Neural cell (in vitro differentiated cells): ENCODE measurements around the gene CYP39A1. TPM values are rescaled to one million over a fixed set of nuclear protein-coding genes. Genes with fewer than 3 reads are reported as not detected.

Source experiments
- H2AFZ ChIP-seq: fragments of 200-600, 300-800 bp; sonication (generic), shearing (Covaris generic); 2 replicates; pipeline ENCODE4 v1.6.0; 2014; ENCODE audit warnings: low read depth, mild to moderate bottlenecking, antibody characterized with exemption, low read length, moderate library complexity
- H3F3A ChIP-seq: fragments of 200-600 bp; shearing (Covaris generic); 2 replicates; pipeline ENCODE4 v1.6.1; 2016; ENCODE audit warnings: mild to moderate bottlenecking, moderate library complexity, mixed read lengths, antibody characterized with exemption, low read length; ENCODE audit not compliant: insufficient read depth, poor library complexity, severe bottlenecking
- H3K27ac ChIP-seq: fragments of 200-600, 300-800 bp; sonication (generic), shearing (Covaris generic); 2 replicates; pipeline ENCODE4 v1.5.1; 2014; ENCODE audit warnings: mild to moderate bottlenecking, low read length, moderate library complexity
- H3K27me3 ChIP-seq: fragments of 300-800, 200-600 bp; sonication (generic), shearing (Covaris generic); 2 replicates; pipeline ENCODE4 v1.6.0; 2014; ENCODE audit warnings: mild to moderate bottlenecking, low read depth, low read length, moderate library complexity; ENCODE audit not compliant: insufficient read depth
- H3K36me3 ChIP-seq: fragments of 300-800, 200-600 bp; sonication (generic), shearing (Covaris generic); 2 replicates; pipeline ENCODE4 v1.5.1; 2014; ENCODE audit warnings: mild to moderate bottlenecking, antibody characterized with exemption, low read length, moderate library complexity; ENCODE audit not compliant: insufficient read depth
- H3K4me2 ChIP-seq: fragments of 300-800, 200-600 bp; sonication (generic), shearing (Covaris generic); 2 replicates; pipeline ENCODE4 v1.6.0; 2014; ENCODE audit warnings: mild to moderate bottlenecking, low read length
- H3K4me3 ChIP-seq: fragments of 300-800, 200-600 bp; sonication (generic), shearing (Covaris generic); 2 replicates; pipeline ENCODE4 v1.5.1; 2014; ENCODE audit warnings: mild to moderate bottlenecking, low read length, moderate library complexity
- H3K79me2 ChIP-seq: fragments of 200-600 bp; shearing (Covaris generic); replicated peaks from 2 replicates; pipeline ENCODE4 v1.6.0; 2014; ENCODE audit warnings: mild to moderate bottlenecking, low read length, moderate library complexity; ENCODE audit not compliant: insufficient read depth
- H3K9ac ChIP-seq: fragments of 300-800, 200-600 bp; sonication (generic), shearing (Covaris generic); 2 replicates; pipeline ENCODE4 v1.6.1; 2016; ENCODE audit warnings: mild to moderate bottlenecking, low read length, mixed read lengths
- H3K9me2 ChIP-seq: fragments of 200-600 bp; shearing (Covaris generic); 2 replicates; pipeline ENCODE4 v1.6.1; 2016; ENCODE audit warnings: mild to moderate bottlenecking, low read length, mixed read lengths; ENCODE audit not compliant: insufficient read depth
- H3K9me3 ChIP-seq: fragments of 200-600, 300-800 bp; sonication (generic), shearing (Covaris generic); 2 replicates; pipeline ENCODE4 v1.6.1; 2016; ENCODE audit warnings: mild to moderate bottlenecking, mixed run types, low read length, moderate library complexity, mixed read lengths
- H4K20me1 ChIP-seq: fragments of 200-600 bp; shearing (Covaris generic); 2 replicates; pipeline ENCODE4 v1.6.1; 2016; ENCODE audit warnings: mild to moderate bottlenecking, mixed run types; ENCODE audit not compliant: insufficient read depth
- EP300 ChIP-seq: fragments of 450-650 bp; conservative IDR thresholded peaks from 2 replicates; pipeline ENCODE4 v1.6.1; 2014; ENCODE audit warnings: antibody characterized with exemption, mild to moderate bottlenecking, moderate library complexity; ENCODE audit not compliant: poor library complexity, severe bottlenecking
- EZH2 ChIP-seq: fragments of 200-600, 300-800 bp; shearing (Covaris generic), sonication (generic); IDR thresholded peaks from 2 replicates; pipeline ENCODE4 v1.6.1; 2014; ENCODE audit warnings: antibody characterized with exemption, low read length, borderline replicate concordance, mild to moderate bottlenecking; ENCODE audit not compliant: insufficient read depth, poor library complexity, severe bottlenecking
- MXI1 ChIP-seq: fragments of 450-650 bp; conservative IDR thresholded peaks from 2 replicates; pipeline ENCODE4 v1.6.1; 2014; ENCODE audit warnings: antibody characterized with exemption, mild to moderate bottlenecking; ENCODE audit not compliant: poor library complexity, severe bottlenecking
- POLR2AphosphoS5 ChIP-seq: IDR thresholded peaks from 2 replicates; pipeline ENCODE4 v1.6.1; 2012
- RAD21 ChIP-seq: fragments of 450-650 bp; conservative IDR thresholded peaks from 2 replicates; pipeline ENCODE4 v1.6.1; 2014; ENCODE audit warnings: antibody characterized with exemption, mild to moderate bottlenecking, moderate library complexity
- SMC3 ChIP-seq: fragments of 450-650 bp; conservative IDR thresholded peaks from 2 replicates; pipeline ENCODE4 v1.6.1; 2014; ENCODE audit warnings: antibody characterized with exemption, mild to moderate bottlenecking, moderate library complexity; ENCODE audit not compliant: poor library complexity
- TAF1 ChIP-seq: IDR thresholded peaks from 2 replicates; pipeline ENCODE4 v1.6.1; 2012; ENCODE audit warnings: low read depth
- polyA plus RNA-seq: library from polyadenylated mRNA; depleted of rRNA; stranded (reverse); fragments of >200 nt; gene quantifications from 2 replicates; pipeline ENCODE4 v1.2.3, GENCODE V29; 2014
- TF ChIP-seq, protein P1 (sequence below): fragments of 450-650 bp; IDR thresholded peaks from 2 replicates; pipeline ENCODE4 v1.5.1; 2014; ENCODE audit warnings: antibody characterized with exemption, mild to moderate bottlenecking, moderate library complexity; ENCODE audit not compliant: poor library complexity, severe bottlenecking
- TF ChIP-seq, protein P2 (sequence below): IDR thresholded peaks from 2 replicates; pipeline ENCODE4 v1.6.1; 2012; ENCODE audit warnings: borderline replicate concordance

Gene CYP39A1
- polyA plus RNA-seq, 1 donor from 2014 or later, result 1.4 TPM

DNA sequence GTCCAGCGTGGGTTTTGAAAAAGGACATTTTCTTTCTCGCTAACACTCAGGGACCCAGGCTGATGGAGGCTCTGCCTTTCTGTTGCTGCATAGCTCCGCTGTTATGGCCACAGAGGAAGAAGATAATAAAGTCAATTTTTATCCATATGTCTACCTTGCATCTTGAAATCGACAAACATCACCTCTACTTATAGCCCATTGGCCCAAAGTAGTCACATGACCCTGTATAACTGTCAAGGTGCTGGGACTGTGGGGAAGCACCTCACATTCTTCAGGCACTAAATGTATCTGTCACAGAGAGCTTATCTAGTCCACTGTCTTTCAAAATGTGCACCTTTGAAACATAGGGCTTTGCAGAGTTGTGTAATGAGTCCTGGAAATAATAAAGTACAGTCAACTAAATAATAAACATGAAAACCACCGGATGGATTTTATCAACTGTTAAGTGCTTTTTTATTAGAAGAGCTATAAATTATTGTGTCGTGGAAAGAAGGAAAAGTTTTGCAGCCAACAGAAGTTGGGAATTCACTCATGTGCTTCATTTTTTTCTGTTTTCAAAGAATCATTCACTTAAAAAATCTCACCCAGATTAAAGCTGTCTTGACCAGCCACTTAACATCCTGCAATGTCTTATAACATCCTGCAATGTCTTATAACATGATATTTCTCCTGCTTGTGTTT is 113.7 kb downstream of the CYP39A1 start:
- Histone ChIP-seq H3K9ac (no peak overlapping the region), H3K27ac (no peak overlapping the region)
- TF ChIP-seq POLR2AphosphoS5, result no peak
- no peak for TF ChIP-seq RAD21
- no peak for TF ChIP-seq EP300
- TF ChIP-seq, protein P1, sequence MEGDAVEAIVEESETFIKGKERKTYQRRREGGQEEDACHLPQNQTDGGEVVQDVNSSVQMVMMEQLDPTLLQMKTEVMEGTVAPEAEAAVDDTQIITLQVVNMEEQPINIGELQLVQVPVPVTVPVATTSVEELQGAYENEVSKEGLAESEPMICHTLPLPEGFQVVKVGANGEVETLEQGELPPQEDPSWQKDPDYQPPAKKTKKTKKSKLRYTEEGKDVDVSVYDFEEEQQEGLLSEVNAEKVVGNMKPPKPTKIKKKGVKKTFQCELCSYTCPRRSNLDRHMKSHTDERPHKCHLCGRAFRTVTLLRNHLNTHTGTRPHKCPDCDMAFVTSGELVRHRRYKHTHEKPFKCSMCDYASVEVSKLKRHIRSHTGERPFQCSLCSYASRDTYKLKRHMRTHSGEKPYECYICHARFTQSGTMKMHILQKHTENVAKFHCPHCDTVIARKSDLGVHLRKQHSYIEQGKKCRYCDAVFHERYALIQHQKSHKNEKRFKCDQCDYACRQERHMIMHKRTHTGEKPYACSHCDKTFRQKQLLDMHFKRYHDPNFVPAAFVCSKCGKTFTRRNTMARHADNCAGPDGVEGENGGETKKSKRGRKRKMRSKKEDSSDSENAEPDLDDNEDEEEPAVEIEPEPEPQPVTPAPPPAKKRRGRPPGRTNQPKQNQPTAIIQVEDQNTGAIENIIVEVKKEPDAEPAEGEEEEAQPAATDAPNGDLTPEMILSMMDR, result no peak

GRCh38 chr6:46530896-46531295 is 121.7 kb downstream of the CYP39A1 start:
- Histone ChIP-seq H3K36me3 (no peaks in the 10 kb centered on the region), H3K4me3 (no peak overlapping the region), H3K9ac (no peak overlapping the region), H3K9me3 (no peaks in the 10 kb centered on the region), H3K27ac (no peak overlapping the region), H3K9me2 (no peaks in the 10 kb centered on the region), H3K4me2 (no peak overlapping the region), H4K20me1 (no peaks in the 10 kb centered on the region), H3K79me2 (no peaks in the 10 kb centered on the region), H3F3A (no peaks in the 10 kb centered on the region), H3K27me3 (no peaks in the 10 kb centered on the region), H2AFZ (no peak overlapping the region)
- no peak for TF ChIP-seq POLR2AphosphoS5
- TF ChIP-seq RAD21, result no peak
- no peak for TF ChIP-seq SMC3
- no peak for TF ChIP-seq MXI1
- TF ChIP-seq, protein P1, result no peak
- TF ChIP-seq TAF1, result no peak
- TF ChIP-seq, protein P2, sequence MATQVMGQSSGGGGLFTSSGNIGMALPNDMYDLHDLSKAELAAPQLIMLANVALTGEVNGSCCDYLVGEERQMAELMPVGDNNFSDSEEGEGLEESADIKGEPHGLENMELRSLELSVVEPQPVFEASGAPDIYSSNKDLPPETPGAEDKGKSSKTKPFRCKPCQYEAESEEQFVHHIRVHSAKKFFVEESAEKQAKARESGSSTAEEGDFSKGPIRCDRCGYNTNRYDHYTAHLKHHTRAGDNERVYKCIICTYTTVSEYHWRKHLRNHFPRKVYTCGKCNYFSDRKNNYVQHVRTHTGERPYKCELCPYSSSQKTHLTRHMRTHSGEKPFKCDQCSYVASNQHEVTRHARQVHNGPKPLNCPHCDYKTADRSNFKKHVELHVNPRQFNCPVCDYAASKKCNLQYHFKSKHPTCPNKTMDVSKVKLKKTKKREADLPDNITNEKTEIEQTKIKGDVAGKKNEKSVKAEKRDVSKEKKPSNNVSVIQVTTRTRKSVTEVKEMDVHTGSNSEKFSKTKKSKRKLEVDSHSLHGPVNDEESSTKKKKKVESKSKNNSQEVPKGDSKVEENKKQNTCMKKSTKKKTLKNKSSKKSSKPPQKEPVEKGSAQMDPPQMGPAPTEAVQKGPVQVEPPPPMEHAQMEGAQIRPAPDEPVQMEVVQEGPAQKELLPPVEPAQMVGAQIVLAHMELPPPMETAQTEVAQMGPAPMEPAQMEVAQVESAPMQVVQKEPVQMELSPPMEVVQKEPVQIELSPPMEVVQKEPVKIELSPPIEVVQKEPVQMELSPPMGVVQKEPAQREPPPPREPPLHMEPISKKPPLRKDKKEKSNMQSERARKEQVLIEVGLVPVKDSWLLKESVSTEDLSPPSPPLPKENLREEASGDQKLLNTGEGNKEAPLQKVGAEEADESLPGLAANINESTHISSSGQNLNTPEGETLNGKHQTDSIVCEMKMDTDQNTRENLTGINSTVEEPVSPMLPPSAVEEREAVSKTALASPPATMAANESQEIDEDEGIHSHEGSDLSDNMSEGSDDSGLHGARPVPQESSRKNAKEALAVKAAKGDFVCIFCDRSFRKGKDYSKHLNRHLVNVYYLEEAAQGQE, result no peak
- no peak for TF ChIP-seq EP300
- TF ChIP-seq EZH2, result no peak

More for the DNA sequence above, 113.7 kb downstream of the CYP39A1 start:
- no peak overlapping the region for H2AFZ ChIP-seq
- no peak overlapping the region for H3K4me2 ChIP-seq
- no peaks in the 10 kb centered on the region for H4K20me1 ChIP-seq
- H3K27me3 ChIP-seq, result no peaks in the 10 kb centered on the region
- H3F3A ChIP-seq, result no peaks in the 10 kb centered on the region
- H3K36me3 ChIP-seq, result no peaks in the 10 kb centered on the region
- H3K9me3 ChIP-seq, result no peaks in the 10 kb centered on the region
- H3K4me3 ChIP-seq, result no peak overlapping the region
- H3K79me2 ChIP-seq, result no peaks in the 10 kb centered on the region
- no peaks in the 10 kb centered on the region for H3K9me2 ChIP-seq
